ENCODE results near the gene NKAIN2.
"Not testable (repeated sequence)": the region's sequence is repeated elsewhere in the genome, so short reads cannot be mapped to it uniquely, and the experiment has no call there.

The NKAIN2 gene

DNA sequence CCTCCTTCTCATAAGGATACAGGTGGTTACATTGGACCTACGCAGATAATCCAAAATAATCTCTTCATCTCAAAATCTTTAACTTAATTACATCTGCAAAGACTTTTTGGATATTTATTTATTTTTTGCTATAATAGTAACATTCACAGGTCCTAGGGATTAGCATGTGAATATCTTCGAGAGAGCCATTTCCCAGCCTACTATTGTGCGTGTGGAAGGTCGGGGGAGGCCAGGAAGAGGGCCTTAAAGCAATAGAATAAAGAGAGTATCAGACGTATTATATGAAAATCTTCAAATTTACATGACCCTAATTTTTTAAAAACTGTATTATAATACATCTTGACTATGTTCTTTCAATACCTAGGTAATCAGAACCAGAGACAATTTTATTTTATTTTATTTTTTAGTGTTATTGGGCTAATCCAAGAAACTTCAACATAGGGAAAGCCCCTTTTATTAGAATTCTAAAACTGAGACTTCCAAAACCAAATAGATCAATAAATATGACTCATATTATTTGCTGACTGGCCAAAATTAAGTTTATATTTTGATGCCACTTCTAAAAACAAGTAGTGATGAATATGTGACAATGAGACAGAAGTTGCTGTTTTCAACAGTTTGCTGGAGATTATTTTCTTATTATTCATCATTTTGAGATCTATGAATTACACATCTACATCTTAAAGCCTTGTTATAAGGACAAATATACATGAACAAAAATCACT, 536.1 kb downstream of the NKAIN2 start:
- DNase-seq (ENCODE audit: low spot score), result no peak

- not testable (repeated sequence) for DNase-seq (ENCODE audit: low spot score)
Observed at GRCh38 chr6:124348339-124348738, 544.7 kb downstream of the NKAIN2 start.

DNA sequence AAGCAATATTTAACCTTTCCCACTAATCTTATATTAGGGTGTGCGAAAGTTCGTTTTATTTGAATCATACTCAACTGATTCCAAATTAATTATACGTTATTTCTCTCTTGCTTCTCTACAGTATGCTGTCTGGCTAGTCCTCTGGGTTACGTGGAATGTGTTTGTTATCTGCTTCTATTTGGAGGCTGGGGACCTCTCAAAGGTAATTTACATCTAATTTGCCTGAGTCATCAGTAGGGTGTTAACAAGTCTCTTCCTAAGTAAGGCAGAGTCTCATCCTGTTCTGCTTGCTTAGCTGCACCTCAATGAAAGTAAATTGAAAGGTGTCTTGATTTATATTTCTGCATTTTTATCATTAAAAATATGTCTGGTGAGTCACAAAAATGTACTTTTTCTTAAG, 551.5 kb downstream of the NKAIN2 start:
- no peak for DNase-seq (ENCODE audit: low spot score)

DNA sequence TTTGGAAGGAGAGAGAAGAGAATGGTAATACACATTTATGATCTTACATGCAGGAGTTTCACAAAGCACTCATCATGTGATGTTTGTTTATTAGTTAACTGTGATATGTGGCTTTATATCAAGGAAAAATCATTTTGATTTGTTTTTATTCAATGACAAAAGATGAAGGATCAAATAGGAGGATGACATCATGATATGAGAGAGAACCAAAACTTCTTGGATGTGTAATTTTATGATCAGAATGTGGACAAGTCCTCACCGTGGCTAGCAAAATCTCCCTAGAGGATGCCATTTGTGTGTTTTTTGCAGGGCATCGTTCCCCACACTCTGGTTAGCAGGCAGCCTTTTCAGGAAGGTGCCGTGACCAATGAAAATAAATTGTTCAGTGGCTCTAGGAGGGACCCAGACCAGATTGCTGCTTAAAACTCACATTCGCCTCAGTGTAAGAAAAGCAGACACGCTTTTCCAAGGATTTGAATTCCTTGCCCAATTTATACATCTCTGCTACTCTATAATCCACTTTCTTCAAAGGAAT, 552.7 kb downstream of the NKAIN2 start:
- DNase-seq (ENCODE audit: low spot score), result no peak

GRCh38 chr6:124356811-124357210, 553.1 kb downstream of the NKAIN2 start:
- DNase-seq (ENCODE audit: low spot score), result no peak

DNA sequence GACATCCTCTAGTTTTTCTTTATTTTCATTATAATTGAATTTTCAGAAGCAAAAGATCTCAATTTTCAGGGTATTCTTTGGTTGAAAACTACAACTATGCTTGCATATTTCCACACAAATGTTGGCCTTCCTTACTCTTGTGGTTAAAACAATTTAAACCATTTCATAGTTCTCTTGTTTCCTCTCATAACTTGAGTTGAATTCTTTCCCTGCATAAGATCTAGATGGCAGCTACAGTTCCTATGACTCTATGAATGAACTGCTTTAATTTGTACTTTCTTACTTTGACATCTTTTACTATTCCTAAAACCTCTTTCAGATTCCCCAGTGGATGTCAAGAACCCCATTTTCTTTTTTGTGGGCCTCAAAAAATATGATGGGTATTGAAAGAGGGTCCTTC, 564.5 kb downstream of the NKAIN2 start:
- DNase-seq (ENCODE audit: low spot score), result no peak

GRCh38 chr6:124371974-124372475, 568.4 kb downstream of the NKAIN2 start:
- DNase-seq (ENCODE audit: low spot score), result no peak

DNA sequence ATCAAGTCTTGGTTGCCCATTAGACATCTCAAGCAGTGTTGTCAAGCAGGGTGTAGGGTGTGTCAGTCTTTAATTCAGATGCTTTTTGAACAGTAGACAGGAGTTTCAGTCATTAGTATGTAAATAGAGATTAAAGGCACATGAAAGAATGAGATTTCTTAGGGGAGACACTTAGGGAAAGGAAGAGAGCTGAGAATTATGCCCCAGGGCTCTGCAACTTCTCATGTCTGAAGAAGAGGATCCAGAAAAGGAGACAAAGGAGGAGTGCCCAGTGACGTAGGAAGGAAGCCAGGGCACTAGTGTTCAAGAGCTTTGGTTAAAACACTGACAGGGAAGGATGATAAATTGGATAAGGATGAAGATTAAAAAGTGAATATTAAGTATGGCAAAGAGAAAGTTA, 569.7 kb downstream of the NKAIN2 start:
- DNase-seq (ENCODE audit: low spot score), result no peak

DNA sequence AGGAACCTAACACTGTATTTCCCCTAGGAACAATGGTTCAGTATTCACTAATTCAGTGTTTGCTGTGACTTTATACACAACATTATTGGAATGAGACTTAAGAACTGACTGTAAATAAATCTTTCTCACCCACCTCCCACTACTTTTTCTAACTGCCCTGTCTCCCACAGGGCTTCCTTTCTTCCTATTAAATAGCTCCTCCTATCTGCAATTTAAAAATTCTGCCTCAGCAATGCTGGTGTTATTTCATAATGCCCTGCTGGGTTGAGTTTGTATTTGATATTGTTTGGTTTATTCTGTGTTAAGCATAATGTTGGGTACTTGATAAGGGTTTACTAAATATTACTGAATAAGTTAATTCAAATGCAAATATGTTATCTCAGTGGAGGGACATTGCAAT, 585.5 kb downstream of the NKAIN2 start:
- DNase-seq (ENCODE audit: low spot score), result no peak

- no peak for DNase-seq (ENCODE audit: low spot score)
Observed at GRCh38 chr6:124393536-124393935, 589.9 kb downstream of the NKAIN2 start.

- DNase-seq (ENCODE audit: low spot score), result no peak
Observed at GRCh38 chr6:124396361-124396760, 592.7 kb downstream of the NKAIN2 start.

DNA sequence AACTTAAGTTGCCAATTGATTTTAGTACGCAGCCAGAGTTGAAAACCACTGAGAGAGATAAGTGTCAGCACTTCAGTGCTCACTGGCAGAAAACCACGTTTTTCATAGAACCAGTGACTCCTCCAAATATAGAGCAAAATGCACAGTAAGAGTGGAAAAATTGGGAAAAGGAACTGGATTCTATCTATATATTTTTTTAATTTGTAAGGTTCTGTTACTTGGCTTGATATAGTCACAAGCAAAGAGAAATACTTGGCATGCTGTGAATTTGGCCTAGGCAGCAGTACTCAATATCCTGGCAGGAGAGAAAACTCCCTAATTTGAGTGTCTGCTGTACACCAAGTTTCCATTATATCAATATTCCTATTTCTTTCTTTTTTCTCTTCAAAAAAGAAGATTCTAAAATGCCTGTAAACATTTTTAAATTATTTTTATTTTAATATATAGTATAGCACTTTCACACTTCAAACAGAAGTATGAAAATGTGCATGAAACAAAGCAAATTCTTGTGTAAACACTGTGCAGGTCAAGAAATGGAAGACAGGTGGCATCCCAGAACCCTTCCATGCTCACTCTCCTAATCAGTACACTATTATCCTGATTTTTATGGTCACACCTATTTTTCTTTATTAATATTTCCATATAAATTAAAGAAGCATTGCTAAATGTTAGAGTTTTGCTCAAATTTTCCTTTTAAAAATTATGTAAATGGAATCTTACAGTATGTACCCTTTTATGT, 596.8 kb downstream of the NKAIN2 start:
- DNase-seq (ENCODE audit: low spot score), result no peak

DNA sequence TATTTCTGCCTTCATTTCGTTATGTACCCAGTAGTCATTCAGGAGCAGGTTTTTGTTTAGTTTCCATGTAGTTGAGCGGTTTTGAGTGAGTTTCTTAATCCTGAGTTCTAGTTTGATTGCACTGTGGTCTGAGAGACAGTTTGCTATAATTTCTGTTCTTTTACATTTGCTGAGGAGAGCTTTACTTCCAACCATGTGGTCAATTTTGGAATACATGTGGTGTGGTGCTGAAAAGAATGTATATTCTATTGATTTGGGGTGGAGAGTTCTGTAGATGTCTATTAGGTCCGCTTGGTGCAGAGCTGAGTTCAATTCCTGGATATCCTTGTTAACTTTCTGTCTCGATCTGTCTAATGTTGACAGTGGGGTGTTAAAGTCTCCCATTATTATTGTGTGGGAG, 606.8 kb downstream of the NKAIN2 start:
- not testable (repeated sequence) for DNase-seq (ENCODE audit: low spot score)

DNA sequence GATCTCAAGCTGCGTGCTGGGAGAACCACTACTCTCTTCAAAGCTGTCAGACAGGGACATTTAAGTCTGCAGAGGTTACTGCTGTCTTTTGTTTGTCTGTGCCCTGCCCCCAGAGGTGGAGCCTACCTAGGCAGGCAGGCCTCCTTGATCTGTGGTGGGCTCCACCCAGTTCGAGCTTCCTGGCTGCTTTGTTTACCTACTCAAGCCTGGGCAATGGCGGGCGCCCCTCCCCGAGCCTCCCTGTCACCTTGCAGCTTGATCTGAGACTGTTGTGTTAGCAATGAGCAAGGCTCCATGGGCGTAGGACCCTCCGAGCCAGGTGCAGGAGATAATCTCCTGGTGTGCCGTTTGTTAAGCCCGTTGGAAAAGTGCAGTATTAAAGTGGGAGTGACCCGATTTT, 609.0 kb downstream of the NKAIN2 start:
- not testable (repeated sequence) for DNase-seq (ENCODE audit: low spot score)

GRCh38 chr6:124420116-124420840, 616.6 kb downstream of the NKAIN2 start:
- no peak for DNase-seq (ENCODE audit: low spot score)

DNA sequence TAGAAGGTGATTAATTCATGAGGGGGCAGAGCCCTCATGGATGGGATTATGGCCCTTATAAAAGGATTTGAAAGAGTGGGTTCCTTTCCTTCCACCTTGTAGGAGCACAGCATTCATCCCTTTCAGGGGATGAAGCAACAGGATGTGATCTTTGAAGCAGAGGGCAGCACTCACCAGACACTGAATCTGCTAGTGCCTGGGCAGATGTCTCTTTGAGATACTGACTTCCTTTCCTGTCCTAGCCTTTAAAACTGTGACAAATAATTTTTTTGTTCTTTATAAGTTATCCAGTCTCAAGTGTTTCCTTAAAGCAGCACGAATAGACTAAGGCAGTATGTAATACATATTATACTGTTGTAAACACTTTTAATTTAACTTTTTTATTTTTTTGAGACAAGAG, 620.0 kb downstream of the NKAIN2 start:
- no peak for DNase-seq (ENCODE audit: low spot score)

- no peak for DNase-seq (ENCODE audit: low spot score)
Observed at GRCh38 chr6:124430740-124431318, 627.2 kb downstream of the NKAIN2 start.

- no peak for DNase-seq (ENCODE audit: low spot score)
Observed at GRCh38 chr6:124432620-124433019, 629.0 kb downstream of the NKAIN2 start.

- no peak for DNase-seq (ENCODE audit: low spot score)
Observed at GRCh38 chr6:124433387-124434160, 629.9 kb downstream of the NKAIN2 start.

GRCh38 chr6:124434421-124434820, 630.8 kb downstream of the NKAIN2 start:
- DNase-seq (ENCODE audit: low spot score), result no peak

DNA sequence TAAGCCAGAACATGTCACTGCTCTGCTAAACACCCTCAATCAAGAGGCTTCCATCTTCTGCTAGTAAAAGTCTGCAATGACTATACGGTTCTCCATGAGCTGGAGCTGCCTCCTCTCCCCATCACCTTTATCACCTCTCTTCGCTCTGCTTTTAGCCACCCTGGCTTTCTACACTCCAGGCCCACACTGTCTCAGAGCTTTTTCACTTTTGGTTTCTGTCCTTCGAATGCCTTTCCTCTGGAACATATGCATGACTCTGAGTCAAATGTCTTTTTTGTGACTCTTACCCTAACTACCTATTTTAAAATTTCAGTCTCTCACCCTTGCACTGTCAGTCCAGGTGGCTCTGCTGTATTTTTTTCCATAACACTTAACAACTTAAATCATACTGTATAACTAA, 633.1 kb downstream of the NKAIN2 start:
- no peak for DNase-seq (ENCODE audit: low spot score)

Measured in AG08396 (cell line).